ENCODE data around the gene NSUN2.

Gene NSUN2

DNA sequence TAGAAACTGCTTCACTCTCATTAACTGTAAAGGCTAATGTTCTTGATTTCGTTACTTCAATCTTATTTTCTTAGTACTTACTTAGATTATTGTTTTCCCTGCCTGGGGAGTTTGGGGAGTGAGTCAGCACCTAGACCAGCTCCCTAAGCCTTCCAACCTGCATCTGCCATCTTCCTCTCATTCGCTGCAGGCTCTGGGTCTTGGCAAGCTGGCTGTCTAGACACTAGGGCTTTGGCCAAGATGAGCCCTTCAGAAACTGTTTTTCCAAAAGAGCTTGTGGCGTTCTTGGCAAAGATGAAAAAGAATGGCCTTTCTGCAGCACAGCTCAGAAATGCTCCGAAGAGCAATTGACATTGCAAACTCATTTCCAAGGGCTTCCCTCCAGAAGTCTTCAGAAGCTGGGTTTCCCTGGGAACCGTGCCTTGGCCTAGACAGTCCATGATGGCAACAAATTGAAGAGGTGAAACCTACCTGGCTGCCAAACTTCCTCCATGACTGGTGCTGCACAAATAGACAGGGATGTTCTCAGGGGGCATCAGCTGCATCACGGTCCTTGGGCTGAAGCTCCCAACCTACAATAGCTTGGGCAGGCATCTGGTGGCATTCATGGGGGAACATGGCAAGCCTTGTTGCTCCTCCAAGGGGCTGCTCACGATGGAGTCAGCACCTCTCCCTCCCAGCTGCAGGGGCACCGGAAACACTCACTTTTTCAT, 76.6 kb downstream of the NSUN2 start:
- no peak for DNase-seq (ENCODE audit: low read depth)

DNA sequence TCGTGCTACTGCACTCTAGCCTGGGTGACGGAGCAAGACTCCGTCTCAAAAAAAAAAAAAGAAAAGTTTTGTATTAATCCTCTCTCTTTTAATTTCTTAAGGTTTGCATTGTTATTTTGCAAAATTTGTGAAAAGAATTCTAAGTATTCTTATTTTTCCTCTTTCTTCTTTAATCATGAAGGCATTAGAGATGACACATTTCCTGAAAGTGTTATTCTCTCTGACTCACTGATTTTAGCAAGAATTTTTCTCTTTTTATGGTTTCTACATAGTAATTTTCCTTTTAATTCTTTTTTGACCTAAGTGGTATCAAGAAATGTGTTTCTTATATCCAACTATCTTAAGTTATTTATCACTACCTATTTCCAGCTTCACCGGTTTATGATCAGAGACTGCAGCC, 78.0 kb downstream of the NSUN2 start:
- DNase-seq (ENCODE audit: low read depth) = no peak

DNA sequence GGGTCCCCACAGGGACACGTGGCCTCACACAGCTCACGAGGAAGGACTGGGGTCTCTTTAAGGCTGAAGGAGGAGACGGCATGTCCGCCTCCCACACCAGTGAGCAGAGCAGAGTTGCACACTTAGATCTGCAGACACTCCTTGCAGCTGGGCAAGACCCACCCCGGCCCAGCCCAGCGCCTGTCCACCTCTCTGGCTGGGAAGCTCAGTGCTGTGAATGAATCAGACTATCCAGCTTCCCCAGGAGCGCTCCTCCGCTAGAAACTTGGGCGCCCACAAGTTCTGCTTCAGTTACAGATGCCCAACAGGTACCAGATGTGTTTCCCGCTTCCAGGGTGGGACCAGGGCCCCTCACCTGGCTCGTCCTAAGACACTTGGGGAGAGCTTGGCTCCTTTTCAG, 78.9 kb downstream of the NSUN2 start:
- DNase-seq (ENCODE audit: low read depth) = no peak

DNA sequence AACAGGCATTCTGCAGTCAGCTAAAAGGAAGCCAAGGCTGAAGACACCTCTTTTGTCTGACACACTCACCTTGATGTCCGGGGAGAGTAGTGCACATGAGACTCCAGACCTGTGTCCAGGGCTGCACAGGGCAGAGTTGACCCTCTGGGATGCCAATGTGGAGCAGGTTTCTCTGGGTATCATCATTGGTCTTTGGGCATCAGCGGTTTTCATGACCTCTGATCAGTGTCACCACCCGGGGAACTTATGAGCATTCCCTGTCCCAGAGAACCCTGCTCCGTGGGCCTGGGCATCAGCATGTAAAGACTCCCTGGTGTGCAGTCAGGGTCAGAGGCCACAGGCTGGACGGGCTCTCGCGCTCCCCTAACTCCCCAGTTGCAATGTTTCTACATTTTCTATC, 80.2 kb downstream of the NSUN2 start:
- no peak for DNase-seq (ENCODE audit: low read depth)

DNA sequence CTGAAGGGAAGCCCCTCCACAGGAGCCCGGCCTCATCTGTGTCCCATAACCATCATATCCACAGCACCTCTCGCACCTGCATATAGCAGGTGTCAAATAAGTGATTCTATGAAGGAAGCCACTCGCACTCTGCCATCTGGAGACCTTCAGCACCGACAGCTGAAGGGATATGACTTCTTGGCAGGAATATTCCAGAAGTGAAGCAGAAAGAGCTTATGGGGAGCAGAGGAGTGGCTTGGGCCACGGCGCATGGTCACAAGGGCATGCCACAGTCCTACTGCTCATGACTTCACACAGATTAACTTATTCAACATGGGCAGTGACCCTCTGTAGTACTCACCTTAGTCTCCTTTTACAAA, 80.9 kb downstream of the NSUN2 start:
- no peak for DNase-seq (ENCODE audit: low read depth)

DNA sequence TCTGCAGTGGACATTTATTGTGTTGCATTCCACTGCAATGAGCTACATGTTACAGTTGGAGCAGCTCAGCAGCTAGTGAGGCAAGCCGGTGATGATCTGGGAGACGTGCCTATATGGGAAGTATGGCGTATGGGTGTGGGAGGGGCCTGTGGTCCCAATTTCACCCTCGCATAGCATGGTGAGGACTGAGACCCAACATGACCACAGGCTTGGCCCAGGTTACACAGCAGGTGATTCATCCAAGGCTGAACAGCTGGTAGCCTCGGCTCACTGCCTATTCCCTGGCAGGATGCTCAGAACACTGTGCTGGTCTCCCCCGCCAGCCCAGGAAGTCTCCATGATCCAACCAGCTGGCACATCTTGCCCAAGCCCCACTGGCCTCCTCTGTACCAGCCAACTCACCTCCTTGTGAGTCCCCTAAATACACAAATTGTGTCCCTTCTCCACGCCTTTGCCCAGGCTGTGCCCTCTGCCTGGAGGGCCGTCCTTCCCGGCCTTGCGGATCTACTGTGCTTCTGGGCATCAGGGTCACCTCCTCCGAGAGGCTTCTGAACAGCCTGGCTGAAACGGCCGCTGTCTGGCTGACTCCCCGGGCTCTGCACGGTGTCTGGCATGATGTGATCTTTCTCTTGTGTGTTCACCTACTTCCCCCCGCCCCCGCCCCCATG, 81.4 kb downstream of the NSUN2 start:
- no peak for DNase-seq (ENCODE audit: low read depth)

DNA sequence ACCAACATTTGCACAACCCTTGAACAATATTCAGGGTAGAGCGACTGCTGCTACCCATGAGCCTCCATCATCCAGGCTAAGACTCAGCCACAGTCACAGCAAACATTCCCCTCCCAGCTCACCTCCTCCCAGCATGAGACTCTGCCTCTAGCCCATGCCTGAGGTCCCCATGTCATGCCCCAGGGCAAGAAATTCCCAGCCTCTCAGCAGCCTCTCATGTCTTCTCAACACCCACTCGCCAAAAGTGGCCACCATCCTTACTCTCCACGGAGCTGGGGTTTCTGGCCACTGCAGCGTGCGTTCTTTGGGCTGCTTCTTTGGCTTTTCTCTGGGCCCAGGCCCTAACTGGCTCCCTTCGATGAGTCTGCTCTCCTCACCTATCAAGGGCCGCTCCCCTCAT, 82.2 kb downstream of the NSUN2 start:
- no peak for DNase-seq (ENCODE audit: low read depth)

All from activated T-helper 1 cell treated with Interleukin-2 at 50 U/mL for 16 hours (primary cell).